Vagina (tissue), 2 donors: ENCODE measurements around the gene GGTA1.

Experiments used
- POLR2A ChIP-seq, 2 donors: fragments of 450-650 bp; IDR thresholded peaks; one replicate each; pipeline ENCODE4 v1.6.1; 2017; ENCODE audit warnings: antibody characterized with exemption in 2 of 2, mild to moderate bottlenecking in 2 of 2, moderate library complexity in 2 of 2
- POLR2AphosphoS5 ChIP-seq, 2 donors: sonication (generic); formaldehyde crosslinking; IDR thresholded peaks; one replicate each; pipeline ENCODE4 v1.9.0; 2017; ENCODE audit warnings: antibody characterized with exemption in 2 of 2, mild to moderate bottlenecking in 2 of 2, low read depth in 1 of 2; ENCODE audit not compliant: insufficient read depth in 1 of 2
- TF ChIP-seq, protein P1 (sequence below), 3 experiments: fragments of 450-650 bp in 2 of 3; fragments of 200-600 bp in 1 of 3; sonication (generic) in 1 of 3; IDR thresholded peaks; one replicate each; pipeline ENCODE4 v1.5.1; 2017 to 2019; ENCODE audit warnings: antibody characterized with exemption in 3 of 3, mild to moderate bottlenecking in 2 of 3, moderate library complexity in 2 of 3

GRCh38 chr9:121439016-121439415, 60.6 kb downstream of the GGTA1 start:
- TF ChIP-seq, protein P1, sequence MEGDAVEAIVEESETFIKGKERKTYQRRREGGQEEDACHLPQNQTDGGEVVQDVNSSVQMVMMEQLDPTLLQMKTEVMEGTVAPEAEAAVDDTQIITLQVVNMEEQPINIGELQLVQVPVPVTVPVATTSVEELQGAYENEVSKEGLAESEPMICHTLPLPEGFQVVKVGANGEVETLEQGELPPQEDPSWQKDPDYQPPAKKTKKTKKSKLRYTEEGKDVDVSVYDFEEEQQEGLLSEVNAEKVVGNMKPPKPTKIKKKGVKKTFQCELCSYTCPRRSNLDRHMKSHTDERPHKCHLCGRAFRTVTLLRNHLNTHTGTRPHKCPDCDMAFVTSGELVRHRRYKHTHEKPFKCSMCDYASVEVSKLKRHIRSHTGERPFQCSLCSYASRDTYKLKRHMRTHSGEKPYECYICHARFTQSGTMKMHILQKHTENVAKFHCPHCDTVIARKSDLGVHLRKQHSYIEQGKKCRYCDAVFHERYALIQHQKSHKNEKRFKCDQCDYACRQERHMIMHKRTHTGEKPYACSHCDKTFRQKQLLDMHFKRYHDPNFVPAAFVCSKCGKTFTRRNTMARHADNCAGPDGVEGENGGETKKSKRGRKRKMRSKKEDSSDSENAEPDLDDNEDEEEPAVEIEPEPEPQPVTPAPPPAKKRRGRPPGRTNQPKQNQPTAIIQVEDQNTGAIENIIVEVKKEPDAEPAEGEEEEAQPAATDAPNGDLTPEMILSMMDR (IDR thresholded peaks at IDR 0.05) = no peak
- TF ChIP-seq POLR2AphosphoS5 (IDR thresholded peaks at IDR 0.05; ENCODE audit: insufficient read depth in 1 of 2, low read depth in 1 of 2) (no peak), POLR2A (IDR thresholded peaks at IDR 0.05) (no peak)
